Suppressor macrophage (primary cell): Measurements from ENCODE around the gene ANKRD22.
"Not testable (repeated sequence)": the region's sequence is repeated elsewhere in the genome, so short reads cannot be mapped to it uniquely, and the experiment has no call there.

Experiments used
- DNase-seq, 4 experiments: peaks; one replicate each; pipeline ENCODE4 v3.0.0-alpha.2; 2020 to 2022
- total RNA-seq, 17 experiments: gene quantifications; one replicate each; lab custom pipeline; 2026; ENCODE audit warnings: mixed read lengths in 6 of 17, inconsistent platforms in 3 of 17; lab: John Stamatoyannopoulos, UW

The ANKRD22 gene
- total RNA-seq, result 0.10 to 29.8 (median 0.75) reads per million in 17 experiments

- peak; percentile 51 to 83 (median 74) for DNase-seq
These were observed at the start of gene ANKRD22 for GRCh38 chr10:88851706-88852105. Gene ANKRD22 (minus strand): TSS chr10:88851844. CDS start chr10:88851607, 237 bp downstream.

- DNase-seq, result no peak
These were observed 48.2 kb upstream of the ANKRD22 start for GRCh38 chr10:88899886-88900285.

- DNase-seq, result no peak
These were observed 47.1 kb upstream of the ANKRD22 start for GRCh38 chr10:88898727-88899126.

GRCh38 chr10:88896994-88897853 lies 45.6 kb upstream of the ANKRD22 start:
- no peak for DNase-seq

- no peak for DNase-seq
These were observed 44.8 kb upstream of the ANKRD22 start for GRCh38 chr10:88896372-88896993.

GRCh38 chr10:88895250-88895649 lies 43.6 kb upstream of the ANKRD22 start:
- DNase-seq, result no peak

GRCh38 chr10:88893611-88894010 lies 42.0 kb upstream of the ANKRD22 start:
- no peak for DNase-seq

GRCh38 chr10:88892222-88892967 lies 40.8 kb upstream of the ANKRD22 start:
- no peak for DNase-seq

- DNase-seq, result peak; percentile 26 to 64 (median 48)
These were observed 39.2 kb upstream of the ANKRD22 start for GRCh38 chr10:88890681-88891381.

GRCh38 chr10:88889559-88890337 lies 38.1 kb upstream of the ANKRD22 start:
- no peak for DNase-seq

- no peak for DNase-seq
These were observed 37.3 kb upstream of the ANKRD22 start for GRCh38 chr10:88888810-88889445.

GRCh38 chr10:88886557-88886956 lies 34.9 kb upstream of the ANKRD22 start:
- no peak for DNase-seq

GRCh38 chr10:88883448-88883809 lies 31.8 kb upstream of the ANKRD22 start:
- no peak for DNase-seq

GRCh38 chr10:88882646-88883447 lies 31.2 kb upstream of the ANKRD22 start:
- not testable (repeated sequence) for DNase-seq

GRCh38 chr10:88881922-88882645 lies 30.4 kb upstream of the ANKRD22 start:
- DNase-seq, result no peak

- DNase-seq, result peak in 3 of 4 experiments; percentile 7 to 28 (median 7)
These were observed 29.7 kb upstream of the ANKRD22 start for GRCh38 chr10:88881320-88881719.

- peak; percentile 92 to 97 (median 95) for DNase-seq
These were observed 28.8 kb upstream of the ANKRD22 start for GRCh38 chr10:88880282-88881076.

- peak in 1 of 4 experiments; percentile 12 for DNase-seq
These were observed 28.1 kb upstream of the ANKRD22 start, which contains the start of gene STAMBPL1 for GRCh38 chr10:88879534-88880281. Gene STAMBPL1 (plus strand): TSS chr10:88880245. CDS start chr10:88901709, 21,464 bp downstream.
